ENCODE data around the gene SOWAHB.
"Not testable (repeated sequence)": the region's sequence is repeated elsewhere in the genome, so short reads cannot be mapped to it uniquely, and the experiment has no call there.

The SOWAHB gene

DNA sequence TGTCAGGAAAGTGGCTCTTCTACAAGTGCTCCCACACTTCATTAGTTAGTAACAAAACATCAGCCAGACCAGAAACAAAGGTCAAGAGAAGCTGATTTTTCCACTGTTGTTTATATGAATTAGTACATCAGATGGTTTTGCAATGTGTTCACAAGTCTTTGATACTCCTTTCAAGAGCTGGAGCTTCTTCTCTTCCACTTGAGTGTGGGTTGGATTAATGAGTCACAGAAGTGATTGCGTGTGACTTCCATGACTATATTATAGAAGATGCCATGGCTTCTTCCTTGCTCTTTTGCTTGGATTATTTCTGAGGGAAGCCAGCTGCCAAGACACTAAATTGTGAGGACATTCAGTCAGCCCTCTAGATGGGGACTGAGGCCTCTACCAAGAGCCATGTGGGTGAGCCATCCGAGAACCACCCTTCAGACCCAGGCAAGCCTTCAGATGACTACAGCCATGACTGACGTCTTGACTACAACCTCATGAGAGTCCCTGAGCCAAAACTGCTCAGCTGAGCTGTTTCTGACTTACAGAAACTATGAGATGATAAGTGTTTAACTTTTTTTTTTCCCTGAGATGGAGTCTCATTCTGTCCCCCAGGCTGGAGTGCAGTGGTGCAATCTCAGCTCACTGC, 18.1 kb downstream of the SOWAHB start:
- CTCF ChIA-PET, result interaction anchor here (1.0 kb wide), 1 partner anchor 165 kb away, joined by 3 read pairs; no protein-coding TSS in a partner anchor

DNA sequence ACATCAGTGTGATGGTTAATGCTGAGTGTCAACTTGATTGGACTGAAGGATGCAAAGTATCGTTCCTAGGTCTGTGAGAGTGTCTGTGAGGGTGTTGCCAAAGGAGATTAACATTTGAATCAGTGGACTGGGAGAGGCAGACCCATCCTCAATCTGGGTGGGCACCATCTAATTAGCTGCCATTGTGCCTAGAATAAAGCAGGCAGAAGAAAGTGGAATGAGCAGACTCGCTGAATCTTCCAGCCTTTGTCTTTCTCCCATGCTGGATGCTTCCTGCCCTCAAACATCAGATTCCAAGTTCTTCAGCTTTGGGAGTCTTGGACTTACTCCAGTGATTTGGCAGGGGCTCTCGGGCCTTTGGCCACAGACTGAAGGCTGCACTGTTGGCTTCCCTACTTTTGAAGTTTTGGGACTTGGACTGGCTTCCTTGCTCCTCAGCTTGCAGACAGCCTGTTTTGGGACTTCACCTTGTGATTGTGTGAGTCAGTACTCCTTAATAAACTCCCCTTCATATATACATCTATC, 19.2 kb downstream of the SOWAHB start:
- not testable (repeated sequence) for H3K4me3 Mint-ChIP-seq

More for the DNA sequence above, 18.1 kb downstream of the SOWAHB start:
- Mint-ChIP-seq H3K36me3 (no peaks in the 10 kb centered on the region), H3K9me3 (no peaks in the 10 kb centered on the region), H3K4me1 (no peaks in the 10 kb centered on the region), H3K27me3 (no peaks in the 10 kb centered on the region), H3K27ac (no peak overlapping the region), H3K4me3 (no peak overlapping the region)
- DNase-seq, result no peak

DNA sequence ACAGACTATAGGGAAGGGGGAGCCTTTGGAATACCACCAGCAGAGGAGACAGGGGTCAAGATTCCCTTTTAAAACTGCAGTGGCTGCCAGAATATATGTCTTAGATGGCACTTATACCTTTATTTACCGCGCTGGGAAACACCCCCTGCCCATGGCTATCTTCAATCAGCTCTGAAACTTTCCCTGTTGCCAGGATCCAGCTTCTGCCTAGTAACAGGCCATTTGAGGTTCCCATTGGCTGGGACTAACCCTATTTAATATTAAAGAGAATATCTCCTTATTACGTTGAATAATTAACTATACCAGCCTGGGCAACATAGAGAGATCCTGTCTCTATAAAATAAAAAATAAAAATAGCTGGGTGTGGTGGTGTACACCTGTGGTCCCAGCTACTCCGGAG, 23.8 kb downstream of the SOWAHB start:
- no peak for DNase-seq
- Mint-ChIP-seq H3K27me3 (peaks cover 3% of the 10 kb centered on the region), H3K9me3 (no peaks in the 10 kb centered on the region), H3K4me3 (no peak overlapping the region), H3K27ac (no peak overlapping the region), H3K36me3 (no peaks in the 10 kb centered on the region), H3K4me1 (no peaks in the 10 kb centered on the region)
- CTCF ChIA-PET, result no interaction called here

More for the DNA sequence above, 19.2 kb downstream of the SOWAHB start:
- H3K9me3 Mint-ChIP-seq, CTCF ChIA-PET, DNase-seq, H3K4me1 Mint-ChIP-seq, H3K36me3 Mint-ChIP-seq, H3K27me3 Mint-ChIP-seq, H3K27ac Mint-ChIP-seq: not testable (repeated sequence)

DNA sequence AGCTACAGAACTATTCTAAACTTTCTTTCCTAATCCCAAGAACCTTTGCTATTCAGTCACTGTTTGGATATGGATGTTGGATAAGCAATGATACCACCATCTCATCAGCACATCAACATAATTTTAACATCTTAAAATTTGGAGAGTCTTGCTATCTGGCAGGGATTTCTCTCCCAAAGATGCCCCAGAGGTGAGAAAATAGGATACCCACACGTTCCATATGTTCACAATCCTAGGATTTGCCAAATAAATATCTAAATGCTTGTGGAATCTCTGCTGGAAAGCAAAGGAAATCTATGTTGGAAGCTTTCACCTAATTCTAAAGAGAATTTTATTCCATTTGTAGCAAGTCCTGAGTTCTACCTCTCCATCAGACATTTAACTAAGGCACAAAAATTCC, 24.4 kb downstream of the SOWAHB start:
- Mint-ChIP-seq H3K4me3 (no peak overlapping the region), H3K9me3 (no peaks in the 10 kb centered on the region), H3K4me1 (no peaks in the 10 kb centered on the region), H3K27ac (no peak overlapping the region), H3K36me3 (no peaks in the 10 kb centered on the region), H3K27me3 (peaks cover 3% of the 10 kb centered on the region)
- CTCF ChIA-PET, result no interaction called here
- DNase-seq, result no peak

DNA sequence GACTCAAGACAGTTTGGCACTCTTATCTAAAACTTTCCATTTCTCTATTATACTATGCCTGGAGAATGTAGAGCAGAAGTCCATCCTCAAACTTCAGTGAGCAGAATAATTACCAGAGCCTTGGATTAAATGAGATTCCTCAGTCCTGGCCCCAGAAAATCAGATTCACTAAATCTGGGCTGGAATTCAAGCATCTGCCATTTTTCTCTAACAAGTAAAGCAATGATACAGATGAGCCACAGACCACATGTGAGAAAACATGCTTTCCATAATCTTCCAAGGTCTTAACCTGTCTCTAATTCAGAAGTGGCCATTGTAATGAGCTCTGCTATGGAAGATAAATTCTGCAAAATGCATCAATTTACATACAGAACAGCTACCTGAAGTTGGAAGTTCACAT, 25.4 kb downstream of the SOWAHB start:
- no peaks in the 10 kb centered on the region for H3K36me3 Mint-ChIP-seq
- DNase-seq, result no peak
- H3K27me3 Mint-ChIP-seq, result peaks cover 3% of the 10 kb centered on the region

DNA sequence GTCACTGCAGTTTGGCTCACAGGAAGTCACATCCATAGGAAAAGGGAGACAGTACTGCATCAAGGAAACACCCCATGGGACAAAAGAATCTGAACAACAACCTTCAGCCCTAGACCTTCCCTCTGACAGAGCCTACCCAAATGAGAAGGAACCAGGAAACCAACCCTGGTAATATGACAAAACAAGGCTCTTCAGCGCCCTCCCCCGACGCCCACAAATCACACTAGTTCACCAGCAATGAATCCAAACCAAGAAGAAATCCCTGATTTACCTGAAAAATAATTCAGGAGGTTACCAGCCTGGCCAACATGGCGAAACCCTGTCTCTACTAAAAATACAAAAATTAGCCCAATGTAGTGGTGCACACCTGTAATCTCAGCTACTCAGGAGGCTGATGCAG, 29.2 kb downstream of the SOWAHB start:
- H3K36me3 Mint-ChIP-seq, H3K27ac Mint-ChIP-seq, H3K4me1 Mint-ChIP-seq, DNase-seq, H3K27me3 Mint-ChIP-seq, H3K9me3 Mint-ChIP-seq, H3K4me3 Mint-ChIP-seq, CTCF ChIA-PET: not testable (repeated sequence)

More for the DNA sequence above, 25.4 kb downstream of the SOWAHB start:
- no peaks in the 10 kb centered on the region for H3K9me3 Mint-ChIP-seq
- no peaks in the 10 kb centered on the region for H3K4me1 Mint-ChIP-seq
- CTCF ChIA-PET, result no interaction called here
- no peak overlapping the region for H3K4me3 Mint-ChIP-seq
- H3K27ac Mint-ChIP-seq, result no peak overlapping the region

DNA sequence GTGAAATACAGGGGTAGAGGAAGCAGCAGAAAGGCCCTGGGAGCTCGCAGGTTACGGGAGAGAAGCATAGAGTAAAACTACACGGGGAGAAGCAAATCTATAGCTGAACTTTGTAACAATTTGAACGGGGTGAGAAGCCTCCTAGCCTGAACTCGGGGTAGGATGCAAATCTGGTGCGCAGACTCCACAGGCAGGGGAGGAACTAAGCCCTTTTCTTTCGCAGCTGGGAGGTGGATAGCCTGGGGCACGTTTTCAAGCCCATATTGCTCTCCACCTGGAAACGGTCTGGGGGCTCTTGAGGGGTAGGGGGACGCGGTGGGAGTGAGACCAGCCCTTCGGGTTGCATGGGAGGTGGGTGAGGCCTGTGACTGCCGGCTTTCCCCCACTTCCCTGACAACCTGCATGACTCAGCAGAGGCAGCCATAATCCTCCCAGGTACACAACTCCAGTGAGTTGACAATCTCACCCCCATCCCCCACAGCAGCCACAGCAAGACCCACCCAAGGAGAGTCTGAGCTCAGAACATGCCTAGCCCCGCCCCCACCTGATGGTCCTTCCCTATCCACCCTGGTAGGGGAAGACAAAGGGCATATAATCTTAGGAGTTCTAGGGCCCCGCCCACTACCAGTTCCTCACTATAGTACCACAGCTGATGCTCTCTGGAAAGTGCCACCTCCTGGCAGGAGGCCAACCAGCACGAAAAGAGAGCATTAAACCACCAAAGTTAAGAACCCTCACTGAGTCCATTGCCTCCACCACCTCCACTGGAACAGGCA, 29.9 kb downstream of the SOWAHB start:
- no peak for DNase-seq
- H3K27me3 Mint-ChIP-seq, result peaks cover under 1% of the 10 kb centered on the region
- H3K4me1 Mint-ChIP-seq, result no peaks in the 10 kb centered on the region
- CTCF ChIA-PET, result no interaction called here
- no peaks in the 10 kb centered on the region for H3K36me3 Mint-ChIP-seq
- H3K4me3 Mint-ChIP-seq, result no peak overlapping the region
- H3K27ac Mint-ChIP-seq, result no peak overlapping the region
- H3K9me3 Mint-ChIP-seq, result no peaks in the 10 kb centered on the region

DNA sequence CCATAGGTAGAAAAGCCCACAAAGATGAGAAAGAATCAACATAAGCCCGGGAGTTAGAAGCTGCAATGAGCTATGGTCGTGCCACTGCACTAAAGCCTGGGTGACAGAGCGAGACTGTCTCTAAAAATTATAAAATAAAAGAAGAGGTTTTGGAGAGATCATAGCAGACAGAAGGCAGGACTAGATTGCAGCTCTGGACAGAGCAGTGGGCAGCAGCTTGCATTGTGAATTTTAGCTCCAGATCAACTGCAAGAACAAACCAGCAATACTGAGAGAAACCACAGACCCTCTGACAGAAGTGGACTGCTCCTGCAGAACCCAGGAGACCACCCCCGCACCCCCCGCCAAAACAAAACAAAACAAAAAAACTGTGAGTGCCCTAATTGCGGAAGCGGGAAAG, 30.6 kb downstream of the SOWAHB start:
- Mint-ChIP-seq H3K36me3 (no peaks in the 10 kb centered on the region), H3K27me3 (no peaks in the 10 kb centered on the region), H3K4me1 (no peaks in the 10 kb centered on the region), H3K9me3 (no peaks in the 10 kb centered on the region), H3K4me3 (no peak overlapping the region), H3K27ac (no peak overlapping the region)
- DNase-seq, result no peak
- CTCF ChIA-PET, result no interaction called here

DNA sequence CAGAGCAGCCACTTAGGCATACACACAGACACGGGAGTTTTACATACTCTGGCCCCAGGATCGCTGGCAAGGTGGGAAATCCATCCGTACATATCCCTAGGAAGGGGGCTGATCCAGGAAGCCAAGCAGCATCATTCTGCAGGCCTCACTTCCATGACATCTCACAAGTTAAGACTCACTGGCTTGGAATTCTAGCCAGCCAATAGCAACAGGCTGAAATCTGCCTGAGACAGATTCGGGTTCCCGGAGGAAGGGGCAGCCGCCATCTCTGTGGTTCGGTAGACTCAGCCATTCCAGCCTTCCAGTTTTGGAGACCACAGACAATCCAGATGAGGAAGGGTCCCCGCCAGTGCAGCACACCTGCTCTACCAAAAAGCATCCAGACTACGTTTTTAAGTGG, 31.3 kb downstream of the SOWAHB start:
- H3K27me3 Mint-ChIP-seq, result no peaks in the 10 kb centered on the region
- CTCF ChIA-PET, result no interaction called here
- no peak overlapping the region for H3K4me3 Mint-ChIP-seq
- no peak for DNase-seq
- no peaks in the 10 kb centered on the region for H3K9me3 Mint-ChIP-seq
- no peaks in the 10 kb centered on the region for H3K36me3 Mint-ChIP-seq
- H3K27ac Mint-ChIP-seq, result no peak overlapping the region
- no peaks in the 10 kb centered on the region for H3K4me1 Mint-ChIP-seq

DNA sequence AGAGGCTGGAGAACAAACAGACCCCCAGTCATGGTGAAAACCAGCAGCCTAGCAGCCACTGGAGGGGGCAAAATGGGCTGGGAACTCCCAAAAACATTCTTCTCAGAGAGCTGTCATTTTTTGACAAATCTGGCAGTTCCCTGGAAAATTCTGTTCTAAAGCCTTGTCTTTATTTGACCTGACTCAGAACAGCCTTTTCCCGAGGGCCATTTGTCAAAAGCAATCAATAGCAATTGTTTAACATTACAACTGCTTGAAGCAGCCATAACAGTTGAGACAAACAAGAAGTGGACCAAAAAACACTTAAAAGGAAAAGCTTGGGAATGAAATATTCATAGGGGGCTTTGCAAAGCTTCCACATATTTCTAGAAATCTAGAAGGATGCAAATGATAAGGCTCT, 39.6 kb downstream of the SOWAHB start:
- H3K27ac Mint-ChIP-seq, result no peak overlapping the region
- CTCF ChIA-PET, result interaction anchor here (0.6 kb wide), 1 partner anchor 37 kb away, joined by 3 read pairs; no protein-coding TSS in a partner anchor

DNA sequence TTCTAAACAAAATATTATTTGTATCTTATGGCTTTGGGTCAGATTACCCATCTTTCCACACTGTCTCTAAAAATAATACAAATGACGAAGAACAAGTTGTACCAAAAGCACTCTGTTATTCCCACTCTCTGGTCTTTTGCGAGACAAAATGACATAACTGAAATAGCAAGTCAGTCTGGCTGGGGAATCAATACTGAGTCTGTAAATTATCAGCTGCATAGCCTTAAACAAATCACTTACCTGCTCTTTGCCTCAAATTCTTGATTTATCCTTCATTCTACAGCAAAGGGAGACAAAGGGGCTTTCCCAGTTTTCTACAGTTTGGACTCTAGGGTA, 40.9 kb downstream of the SOWAHB start:
- Mint-ChIP-seq H3K4me3 (no peak overlapping the region), H3K4me1 (no peaks in the 10 kb centered on the region), H3K27ac (no peak overlapping the region), H3K36me3 (no peaks in the 10 kb centered on the region), H3K9me3 (no peaks in the 10 kb centered on the region), H3K27me3 (peaks cover 12% of the 10 kb centered on the region)
- DNase-seq, result no peak
- CTCF ChIA-PET, result no interaction called here

More for the DNA sequence above, 39.6 kb downstream of the SOWAHB start:
- no peaks in the 10 kb centered on the region for H3K9me3 Mint-ChIP-seq
- no peak overlapping the region for H3K4me3 Mint-ChIP-seq
- DNase-seq, result no peak
- H3K4me1 Mint-ChIP-seq, result no peaks in the 10 kb centered on the region
- no peaks in the 10 kb centered on the region for H3K36me3 Mint-ChIP-seq
- peaks cover 12% of the 10 kb centered on the region for H3K27me3 Mint-ChIP-seq

DNA sequence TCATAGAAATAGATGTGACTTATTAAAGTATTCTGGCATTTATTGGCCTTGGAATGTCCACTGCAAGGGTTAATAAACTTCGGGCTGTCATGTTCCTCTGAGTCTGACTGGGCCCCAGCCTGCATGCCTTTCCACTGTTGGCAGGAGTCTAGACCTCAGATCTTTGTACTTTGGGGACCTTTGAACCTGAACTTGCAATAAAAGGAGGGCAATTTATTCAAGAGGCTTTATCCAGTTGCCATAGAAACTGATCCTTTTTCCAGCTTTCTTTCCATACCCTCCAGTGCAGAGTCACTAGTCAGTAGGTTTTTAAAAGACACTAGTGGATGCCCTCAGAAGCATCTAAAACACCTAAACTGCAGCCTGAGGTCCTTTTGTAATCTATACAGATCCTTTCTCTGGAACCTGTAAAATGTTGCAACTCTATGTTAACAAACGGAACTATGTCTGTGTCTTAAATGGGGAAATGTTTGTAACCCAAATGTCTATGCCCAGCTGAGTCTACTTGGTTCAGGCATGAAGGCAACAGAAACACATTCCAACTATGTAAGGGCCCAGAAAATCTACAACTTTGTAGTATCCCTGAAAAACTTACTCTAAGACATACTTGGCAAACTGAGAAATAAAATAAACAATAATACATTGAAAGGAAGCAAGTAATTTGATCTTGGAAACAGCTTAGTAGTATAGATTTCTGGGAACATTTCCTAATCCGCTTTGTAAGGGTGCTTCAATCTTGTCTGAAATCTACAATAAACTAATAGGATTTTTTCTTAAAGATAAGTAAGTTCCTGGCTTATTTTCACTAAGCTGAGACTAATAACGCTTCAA, 41.5 kb downstream of the SOWAHB start:
- DNase-seq, result no peak
- Mint-ChIP-seq H3K27ac (no peak overlapping the region), H3K9me3 (no peaks in the 10 kb centered on the region), H3K4me1 (no peaks in the 10 kb centered on the region), H3K27me3 (peaks cover 12% of the 10 kb centered on the region), H3K4me3 (no peak overlapping the region), H3K36me3 (no peaks in the 10 kb centered on the region)
- CTCF ChIA-PET, result no interaction called here

DNA sequence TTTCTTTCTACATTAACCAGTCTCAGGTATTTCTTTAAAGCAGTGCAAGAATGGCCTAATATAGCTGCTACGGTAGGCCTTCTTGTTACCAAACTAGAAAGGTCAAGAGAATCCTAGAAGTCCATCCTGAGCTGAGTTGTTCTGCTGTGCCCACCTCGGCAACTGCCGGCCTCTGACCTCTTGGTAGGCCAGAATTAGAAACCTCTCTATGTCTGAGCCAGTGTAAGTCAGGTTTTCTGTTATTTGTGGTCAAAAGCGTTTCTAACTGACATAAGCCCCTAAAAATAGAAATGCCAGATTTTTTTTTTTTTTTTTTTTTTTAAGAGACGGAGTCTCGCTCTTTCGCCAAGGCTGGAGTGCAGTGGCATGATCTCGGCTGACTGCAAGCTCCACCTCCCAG, 43.1 kb downstream of the SOWAHB start:
- CTCF ChIA-PET, result no interaction called here
- Mint-ChIP-seq H3K4me1 (no peaks in the 10 kb centered on the region), H3K36me3 (no peaks in the 10 kb centered on the region), H3K27me3 (peaks cover 12% of the 10 kb centered on the region), H3K27ac (no peak overlapping the region), H3K9me3 (no peaks in the 10 kb centered on the region), H3K4me3 (no peak overlapping the region)
- DNase-seq, result no peak

DNA sequence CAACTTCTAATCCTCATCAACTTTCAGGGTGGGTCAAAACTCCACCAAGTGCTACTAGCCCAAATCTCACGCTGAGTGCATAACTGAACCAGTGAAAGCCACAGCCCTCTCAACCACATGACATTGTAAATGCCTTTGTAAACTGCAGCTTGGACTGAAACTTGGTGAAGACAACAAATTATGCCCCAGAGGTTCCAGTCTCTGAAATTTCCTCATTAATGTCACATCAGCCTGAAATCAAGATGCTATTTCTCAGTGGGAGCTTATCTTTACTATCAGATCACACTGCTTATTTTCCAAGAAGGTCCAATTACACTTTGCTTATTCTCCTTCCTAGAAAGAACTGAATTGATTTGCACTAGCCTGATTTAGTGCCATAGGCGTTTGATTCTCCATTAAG, 46.6 kb downstream of the SOWAHB start:
- no peak overlapping the region for H3K4me3 Mint-ChIP-seq
- H3K27me3 Mint-ChIP-seq, result peaks cover 4% of the 10 kb centered on the region
- no peak for DNase-seq
- no peaks in the 10 kb centered on the region for H3K4me1 Mint-ChIP-seq
- no peaks in the 10 kb centered on the region for H3K9me3 Mint-ChIP-seq
- CTCF ChIA-PET, result no interaction called here
- H3K36me3 Mint-ChIP-seq, result no peaks in the 10 kb centered on the region
- no peak overlapping the region for H3K27ac Mint-ChIP-seq

All from activated naive CD4-positive, alpha-beta T cell treated with anti-CD3 and anti-CD28 coated beads, Interleukin-2, amount 10 ng/mL, durations not matched to agents 7 days and 5 days (primary cell).